Trophoblast cell (in vitro differentiated cells and primary cell): ENCODE measurements around the gene SHOX.

Experiments used
- DNase-seq, 2 donors: peaks; one replicate each; pipeline ENCODE4 v3.0.0-alpha.2; 2016
- H2AFZ ChIP-seq: 2 replicates; pipeline ENCODE4 v1.6.1; 2013; ENCODE audit warnings: low read length, moderate library complexity, mild to moderate bottlenecking; ENCODE audit not compliant: insufficient read depth, poor library complexity
- H2AK5ac ChIP-seq: 2 replicates; pipeline ENCODE4 v1.6.1; 2013; ENCODE audit warnings: mild to moderate bottlenecking, low read length
- H2BK120ac ChIP-seq: 2 replicates; pipeline ENCODE4 v1.6.1; 2013; ENCODE audit warnings: low read length, mild to moderate bottlenecking, moderate library complexity; ENCODE audit not compliant: insufficient read depth, poor library complexity
- H2BK12ac ChIP-seq: 2 replicates; pipeline ENCODE4 v1.6.1; 2013; ENCODE audit warnings: mild to moderate bottlenecking, low read length, moderate library complexity
- H2BK5ac ChIP-seq: 2 replicates; pipeline ENCODE4 v1.6.1; 2013; ENCODE audit warnings: low read length, low read depth, moderate library complexity, mild to moderate bottlenecking; ENCODE audit not compliant: poor library complexity
- H3K14ac ChIP-seq: 2 replicates; pipeline ENCODE4 v1.6.1; 2013; ENCODE audit warnings: mild to moderate bottlenecking, low read length
- H3K18ac ChIP-seq: 2 replicates; pipeline ENCODE4 v1.6.1; 2013; ENCODE audit warnings: mild to moderate bottlenecking, low read length
- H3K23ac ChIP-seq: 2 replicates; pipeline ENCODE4 v1.6.1; 2013; ENCODE audit warnings: low read length
- H3K27ac ChIP-seq: 2 replicates; pipeline ENCODE4 v1.5.1; 2013; ENCODE audit warnings: low read depth, mild to moderate bottlenecking, inconsistent platforms, low read length, moderate library complexity
- H3K27me3 ChIP-seq: 2 replicates; pipeline ENCODE4 v1.6.1; 2013; ENCODE audit warnings: inconsistent platforms, mild to moderate bottlenecking, low read length, moderate library complexity; ENCODE audit not compliant: insufficient read depth
- H3K36me3 ChIP-seq, 2 experiments: 1 replicate in 1 of 2; 2 replicates in 1 of 2; pipeline ENCODE4 v1.6.1; 2013; ENCODE audit warnings: low read length in 2 of 2, mild to moderate bottlenecking in 2 of 2, moderate library complexity in 1 of 2; ENCODE audit not compliant: insufficient read depth in 2 of 2, control insufficient read depth in 1 of 2
- H3K4ac ChIP-seq: 2 replicates; pipeline ENCODE4 v1.6.1; 2013; ENCODE audit warnings: low read depth, mild to moderate bottlenecking, low read length, moderate library complexity
- H3K4me1 ChIP-seq, 2 experiments: 1 replicate in 1 of 2; 2 replicates in 1 of 2; pipeline ENCODE4 v1.6.1; 2013; ENCODE audit warnings: low read length in 2 of 2, mild to moderate bottlenecking in 2 of 2, moderate library complexity in 1 of 2; ENCODE audit not compliant: insufficient read depth in 2 of 2, control insufficient read depth in 1 of 2
- H3K4me2 ChIP-seq: 2 replicates; pipeline ENCODE4 v1.6.1; 2013; ENCODE audit warnings: inconsistent platforms, mild to moderate bottlenecking, low read length, moderate library complexity
- H3K4me3 ChIP-seq: 2 replicates; pipeline ENCODE4 v1.5.1; 2013; ENCODE audit warnings: mild to moderate bottlenecking, low read depth, low read length, inconsistent platforms
- H3K79me1 ChIP-seq: one replicate; pipeline ENCODE4 v1.6.1; 2013; ENCODE audit warnings: low read length
- H3K79me2 ChIP-seq: 2 replicates; pipeline ENCODE4 v1.6.1; 2013; ENCODE audit warnings: low read length, mild to moderate bottlenecking; ENCODE audit not compliant: control insufficient read depth, insufficient read depth, poor library complexity
- H3K9ac ChIP-seq: 2 replicates; pipeline ENCODE4 v1.6.1; 2013; ENCODE audit warnings: mild to moderate bottlenecking, low read length
- H3K9me3 ChIP-seq: 2 replicates; pipeline ENCODE4 v1.6.1; 2013; ENCODE audit warnings: low read depth, mild to moderate bottlenecking, control low read depth, inconsistent platforms, low read length; ENCODE audit not compliant: insufficient read depth
- H4K12ac ChIP-seq: 2 replicates; pipeline ENCODE4 v1.6.1; 2013; ENCODE audit warnings: low read depth, mild to moderate bottlenecking, low read length, moderate library complexity
- H4K8ac ChIP-seq: 2 replicates; pipeline ENCODE4 v1.6.1; 2013; ENCODE audit warnings: low read depth, mild to moderate bottlenecking, low read length, moderate library complexity
- H4K91ac ChIP-seq: one replicate; pipeline ENCODE4 v1.6.1; 2013; ENCODE audit warnings: low read depth, mild to moderate bottlenecking, low read length, moderate library complexity
- WGBS: extraction: QIAGEN DNeasy Blood & Tissue Kit; methylation state at CpG from one replicate; pipeline ENCODE4 v1.1.7; 2013; ENCODE audit warnings: missing lambda C conversion rate; ENCODE audit not compliant: insufficient read length, insufficient coverage; ENCODE audit errors: extremely low coverage; 5-methylcytosine and 5-hydroxymethylcytosine counted together

The SHOX gene

GRCh38 chrX:666762-667720 is 36.5 kb downstream of the SHOX start:
- WGBS: no CpG with 5 or more reads among the region's 27 CpGs
- no peak overlapping the region for H4K12ac ChIP-seq

GRCh38 chrX:670645-671044 is 40.1 kb downstream of the SHOX start:
- no peak overlapping the region for H3K23ac ChIP-seq
- H4K8ac ChIP-seq: no peak overlapping the region
- WGBS: no CpG with 5 or more reads among the region's 13 CpGs
- no peaks in the 10 kb centered on the region for H3K79me2 ChIP-seq
- no peak overlapping the region for H2BK5ac ChIP-seq
- H4K12ac ChIP-seq: no peak overlapping the region
- no peaks in the 10 kb centered on the region for H3K79me1 ChIP-seq
- H2AK5ac ChIP-seq: no peak overlapping the region
- H3K4me3 ChIP-seq: no peak overlapping the region
- no peak overlapping the region for H3K4me2 ChIP-seq
- H3K18ac ChIP-seq: no peak overlapping the region
- H3K27me3 ChIP-seq: no peaks in the 10 kb centered on the region
- H3K27ac ChIP-seq: no peak overlapping the region
- no peak overlapping the region for H4K91ac ChIP-seq
- no peak overlapping the region for H3K14ac ChIP-seq
- H3K4me1 ChIP-seq: peaks cover 11 to 15% of the 10 kb centered on the region in 2 experiments
- H3K9ac ChIP-seq: no peak overlapping the region
- no peaks in the 10 kb centered on the region for H3K36me3 ChIP-seq
- H2BK120ac ChIP-seq: no peak overlapping the region
- no peak for DNase-seq
- H3K9me3 ChIP-seq: no peaks in the 10 kb centered on the region
- H2BK12ac ChIP-seq: no peak overlapping the region
- no peak overlapping the region for H2AFZ ChIP-seq
- no peak overlapping the region for H3K4ac ChIP-seq

More at GRCh38 chrX:666762-667720, 36.5 kb downstream of the SHOX start:
- Histone ChIP-seq H3K27me3 (no peaks in the 10 kb centered on the region), H2AK5ac (no peak overlapping the region), H3K79me1 (no peaks in the 10 kb centered on the region), H3K9me3 (peaks cover 2% of the 10 kb centered on the region), H3K23ac (no peak overlapping the region), H3K14ac (no peak overlapping the region), H2BK12ac (peak overlapping the region; percentile 72), H3K4me1 (peaks cover 6 to 7% of the 10 kb centered on the region in 2 experiments), H3K4ac (no peak overlapping the region), H2AFZ (no peak overlapping the region), H3K79me2 (no peaks in the 10 kb centered on the region), H3K27ac (peak overlapping the region; percentile 38), H4K8ac (peak overlapping the region; percentile 18), H2BK5ac (peak overlapping the region; percentile 51), H3K9ac (no peak overlapping the region), H3K36me3 (no peaks in the 10 kb centered on the region), H3K4me2 (no peak overlapping the region), H2BK120ac (peak overlapping the region; percentile 41), H4K91ac (no peak overlapping the region), H3K4me3 (no peak overlapping the region), H3K18ac (no peak overlapping the region)
- DNase-seq: peak; percentile 39 to 52

GRCh38 chrX:672931-673330 is 42.3 kb downstream of the SHOX start:
- H2AFZ ChIP-seq: no peak overlapping the region
- H3K27ac ChIP-seq: no peak overlapping the region
- no peaks in the 10 kb centered on the region for H3K27me3 ChIP-seq
- H3K4ac ChIP-seq: no peak overlapping the region
- no peak overlapping the region for H2AK5ac ChIP-seq
- no peak overlapping the region for H2BK120ac ChIP-seq
- no peak overlapping the region for H4K8ac ChIP-seq
- H3K4me2 ChIP-seq: no peak overlapping the region
- no peak overlapping the region for H3K18ac ChIP-seq
- H4K12ac ChIP-seq: no peak overlapping the region
- peaks cover 8 to 13% of the 10 kb centered on the region in 2 experiments for H3K4me1 ChIP-seq
- no peak overlapping the region for H3K4me3 ChIP-seq
- H2BK12ac ChIP-seq: peak overlapping the region; percentile 6
- no peaks in the 10 kb centered on the region for H3K79me2 ChIP-seq
- H2BK5ac ChIP-seq: no peak overlapping the region
- peak; percentile 69 to 75 for DNase-seq
- H3K23ac ChIP-seq: no peak overlapping the region
- H3K9me3 ChIP-seq: no peaks in the 10 kb centered on the region
- WGBS: no CpG with 5 or more reads among the region's 7 CpGs
- no peak overlapping the region for H3K9ac ChIP-seq
- no peak overlapping the region for H3K14ac ChIP-seq
- no peaks in the 10 kb centered on the region for H3K79me1 ChIP-seq
- H4K91ac ChIP-seq: no peak overlapping the region
- no peaks in the 10 kb centered on the region for H3K36me3 ChIP-seq

- H2AK5ac ChIP-seq: no peak overlapping the region
- peaks cover 15 to 19% of the 10 kb centered on the region in 2 experiments for H3K4me1 ChIP-seq
- H4K91ac ChIP-seq: no peak overlapping the region
- peak overlapping the region; percentile 13 for H2BK12ac ChIP-seq
- WGBS: 85% methylated on average over 1 of the region's 7 CpGs
- H3K23ac ChIP-seq: no peak overlapping the region
- no peak overlapping the region for H3K14ac ChIP-seq
- no peaks in the 10 kb centered on the region for H3K79me2 ChIP-seq
- no peak for DNase-seq
- H2BK120ac ChIP-seq: peak overlapping the region; percentile 6
- no peak overlapping the region for H3K18ac ChIP-seq
- no peak overlapping the region for H3K9ac ChIP-seq
- H3K9me3 ChIP-seq: peaks cover 6% of the 10 kb centered on the region
- H3K36me3 ChIP-seq: no peaks in the 10 kb centered on the region
- H3K4me2 ChIP-seq: no peak overlapping the region
- no peak overlapping the region for H4K12ac ChIP-seq
- H3K4ac ChIP-seq: no peak overlapping the region
- no peaks in the 10 kb centered on the region for H3K27me3 ChIP-seq
- no peak overlapping the region for H2AFZ ChIP-seq
- H3K79me1 ChIP-seq: peaks cover 2% of the 10 kb centered on the region
- no peak overlapping the region for H3K4me3 ChIP-seq
- H4K8ac ChIP-seq: no peak overlapping the region
- H3K27ac ChIP-seq: peak overlapping the region; percentile 30
- no peak overlapping the region for H2BK5ac ChIP-seq
Observed at GRCh38 chrX:675279-675954, 44.8 kb downstream of the SHOX start.
